Activated T-helper 1 cell treated with Interleukin-2 at 50 U/mL for 16 hours (primary cell): ENCODE data around the gene P2RX3.
"Not testable (repeated sequence)": the region's sequence is repeated elsewhere in the genome, so short reads cannot be mapped to it uniquely, and the experiment has no call there.

Source experiments
- DNase-seq: peaks from one replicate; pipeline ENCODE4 v3.0.0-alpha.2; 2020; ENCODE audit warnings: low read depth

P2RX3 gene

GRCh38 chr11:57399972-57400578 is 61.9 kb downstream of the P2RX3 start:
- no peak for DNase-seq

DNA sequence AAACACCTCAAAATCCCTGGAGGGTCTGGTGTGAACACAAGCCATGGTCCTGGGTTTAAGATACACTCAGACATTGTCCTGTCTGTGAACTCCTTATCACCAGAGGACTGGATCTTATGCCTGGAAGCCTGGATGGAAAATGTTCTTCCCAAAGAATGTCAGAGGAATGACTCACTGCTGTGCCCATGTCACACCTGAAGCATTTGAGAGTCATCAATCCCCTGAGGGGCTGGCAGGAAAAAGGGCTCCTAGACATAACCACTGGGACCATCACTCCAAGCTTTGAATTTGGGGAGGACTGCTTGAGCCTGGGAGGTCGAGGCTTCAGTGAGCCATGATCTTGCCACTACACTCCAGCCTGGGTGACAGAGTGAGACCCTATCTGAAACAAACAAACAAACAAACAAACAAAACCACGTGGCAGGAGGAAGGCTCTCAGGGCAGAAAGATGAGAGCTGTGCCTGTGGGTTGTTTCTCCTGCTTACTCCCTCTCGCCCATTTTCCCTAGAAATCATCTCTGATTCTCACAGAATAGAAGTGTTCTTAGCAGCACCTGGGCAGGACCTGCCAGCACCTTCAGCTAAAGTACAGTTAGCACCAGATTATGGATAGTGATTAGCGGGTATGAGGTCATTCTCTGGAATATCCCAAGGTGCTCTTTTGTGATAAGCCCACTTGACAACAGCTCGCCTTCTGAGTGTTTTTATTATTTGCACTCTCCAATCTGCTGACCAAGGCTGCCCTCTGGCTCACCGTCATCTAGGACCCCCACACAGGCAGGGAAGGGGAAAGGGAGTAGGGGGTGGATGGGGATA is 64.2 kb downstream of the P2RX3 start:
- DNase-seq: no peak

- DNase-seq: not testable (repeated sequence)
Measured at GRCh38 chr11:57403003-57403801, 65.0 kb downstream of the P2RX3 start.

DNA sequence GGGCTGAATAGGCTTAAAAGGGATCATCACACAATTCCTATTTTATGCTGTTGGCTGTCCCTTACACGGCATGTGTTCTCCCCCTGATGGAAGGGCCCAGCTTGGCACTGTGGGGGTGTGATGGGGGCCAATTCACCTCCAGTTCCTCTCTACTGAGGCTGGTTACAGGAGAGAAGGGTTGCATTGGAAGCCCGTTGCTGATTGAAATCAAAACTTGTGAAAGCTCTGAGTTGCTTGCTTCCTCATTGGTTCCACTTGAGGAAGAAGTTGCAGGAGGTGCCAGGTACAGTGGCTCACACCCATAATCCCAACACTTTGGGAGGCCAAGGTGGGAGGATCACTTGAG is 65.6 kb downstream of the P2RX3 start:
- no peak for DNase-seq

DNA sequence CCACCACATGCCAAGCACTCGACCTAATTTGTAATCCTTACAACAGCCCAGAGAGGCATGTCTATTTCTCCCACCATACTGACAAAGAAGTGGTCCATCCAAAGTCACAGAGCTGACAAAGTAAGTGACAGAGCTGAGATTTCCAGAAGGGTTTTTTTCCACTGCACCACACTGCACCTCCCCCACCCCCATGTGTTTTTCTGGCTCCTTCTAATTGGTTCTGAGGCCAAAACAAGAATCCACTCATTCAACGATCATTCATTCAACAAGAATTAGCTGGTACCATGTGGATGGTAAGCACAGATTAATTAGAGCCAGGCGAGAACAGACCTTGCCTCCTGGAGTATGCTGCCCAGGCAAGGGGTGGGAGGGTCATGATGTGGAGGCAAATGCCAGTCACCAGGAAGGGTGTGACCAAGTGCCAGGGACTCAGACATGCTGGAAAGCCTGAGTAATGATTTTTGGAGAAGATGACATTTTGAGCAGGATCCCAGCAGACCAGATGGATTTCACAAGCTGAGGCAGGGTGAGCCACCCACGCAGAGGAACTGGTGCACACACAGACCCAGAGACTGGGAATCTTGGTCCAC is 67.2 kb downstream of the P2RX3 start:
- no peak for DNase-seq

DNA sequence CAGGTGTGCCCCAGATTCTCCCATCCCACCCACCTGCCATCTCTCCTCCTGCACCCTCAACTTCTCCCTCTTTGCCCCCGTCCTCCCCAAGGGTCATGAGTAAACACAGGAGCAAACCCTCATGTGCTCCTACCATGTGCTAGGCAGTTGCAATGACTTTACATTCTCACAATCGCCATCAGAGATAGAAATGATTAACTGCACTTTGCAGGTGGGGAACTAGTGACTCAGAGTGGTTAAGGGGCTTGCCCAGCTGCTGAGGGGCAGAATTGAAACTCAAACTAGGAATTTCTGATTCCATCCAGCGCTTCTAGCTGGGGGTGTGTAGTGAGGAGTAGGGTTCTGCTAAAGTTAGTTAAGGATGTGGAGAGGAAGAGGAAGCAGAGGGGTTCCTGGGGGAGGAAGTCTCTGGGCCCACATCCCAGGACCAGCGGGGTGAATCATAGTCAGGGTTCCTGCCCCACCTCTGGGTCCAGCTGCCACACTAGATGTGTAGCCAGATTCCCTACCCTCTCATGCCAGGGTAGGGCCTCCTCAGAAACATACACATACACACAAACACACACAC is 68.3 kb downstream of the P2RX3 start:
- DNase-seq: no peak

DNA sequence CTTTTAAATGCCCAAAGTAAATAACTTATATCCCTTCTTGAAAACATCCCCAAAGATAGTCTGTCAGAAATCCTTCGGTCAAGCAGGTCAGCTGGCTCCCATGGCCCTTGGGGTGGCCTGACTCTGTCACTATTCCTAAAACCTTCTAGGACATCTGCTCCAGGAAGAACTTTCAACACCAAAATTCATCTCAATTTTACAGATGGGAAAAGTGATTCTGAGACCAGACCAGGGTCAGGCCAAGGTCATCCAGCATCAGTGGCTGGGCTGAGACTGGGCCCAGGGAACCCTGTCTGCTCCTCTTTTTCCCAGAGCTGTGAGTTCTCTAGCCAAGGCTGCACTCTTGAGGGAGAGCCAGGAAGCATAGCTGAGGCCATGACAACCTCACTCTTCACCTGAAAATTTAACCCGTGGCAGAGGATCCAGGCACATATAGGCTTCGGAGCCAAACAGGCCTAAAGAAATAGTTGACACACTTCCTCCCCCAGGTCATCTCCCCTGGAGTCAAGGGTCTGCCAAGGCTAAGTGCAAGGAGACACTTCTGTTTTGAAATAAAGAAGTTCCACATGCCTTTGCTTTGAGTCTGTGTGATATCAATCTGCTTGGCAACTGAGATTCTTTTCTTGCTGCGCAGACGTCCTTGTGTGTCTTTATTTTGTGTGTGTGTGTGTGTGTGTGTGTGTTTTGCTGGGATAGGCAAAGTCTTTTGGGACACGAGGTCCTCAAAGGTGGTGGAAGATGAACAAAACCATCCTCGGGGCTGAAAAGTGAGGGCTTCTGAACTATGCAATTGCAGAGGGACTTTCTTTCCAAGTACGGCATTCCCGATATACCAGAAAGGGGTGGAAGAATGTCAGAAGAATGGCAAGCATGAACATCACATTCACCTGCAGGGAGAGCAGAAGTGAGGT is 69.1 kb downstream of the P2RX3 start:
- DNase-seq: no peak

DNA sequence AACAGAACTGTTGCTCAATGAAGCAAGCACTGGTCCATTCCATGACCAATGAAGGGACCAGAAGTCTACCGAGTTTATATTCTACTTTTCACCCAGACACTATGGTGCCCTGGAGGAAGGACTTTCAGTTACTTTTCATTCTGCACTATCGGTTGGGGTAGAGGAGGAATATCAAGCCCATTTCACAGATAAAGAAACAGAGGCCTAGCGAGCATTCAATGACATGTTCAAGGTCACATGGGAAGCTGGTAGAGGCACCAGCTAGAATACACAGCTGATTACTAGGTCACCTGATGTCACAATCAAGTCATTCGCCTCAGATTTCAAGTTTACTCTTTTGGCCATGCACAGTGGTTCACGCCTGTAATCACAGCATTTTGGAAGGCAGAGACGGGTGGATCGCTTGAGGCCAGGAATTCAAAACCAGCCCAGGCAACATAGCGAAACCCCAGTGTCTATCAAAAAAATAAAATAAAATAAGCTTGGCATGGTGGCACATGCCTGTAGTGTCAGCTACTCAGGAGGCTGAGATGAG is 69.9 kb downstream of the P2RX3 start:
- DNase-seq: no peak

GRCh38 chr11:57408771-57409170 is 70.6 kb downstream of the P2RX3 start:
- DNase-seq: no peak

DNA sequence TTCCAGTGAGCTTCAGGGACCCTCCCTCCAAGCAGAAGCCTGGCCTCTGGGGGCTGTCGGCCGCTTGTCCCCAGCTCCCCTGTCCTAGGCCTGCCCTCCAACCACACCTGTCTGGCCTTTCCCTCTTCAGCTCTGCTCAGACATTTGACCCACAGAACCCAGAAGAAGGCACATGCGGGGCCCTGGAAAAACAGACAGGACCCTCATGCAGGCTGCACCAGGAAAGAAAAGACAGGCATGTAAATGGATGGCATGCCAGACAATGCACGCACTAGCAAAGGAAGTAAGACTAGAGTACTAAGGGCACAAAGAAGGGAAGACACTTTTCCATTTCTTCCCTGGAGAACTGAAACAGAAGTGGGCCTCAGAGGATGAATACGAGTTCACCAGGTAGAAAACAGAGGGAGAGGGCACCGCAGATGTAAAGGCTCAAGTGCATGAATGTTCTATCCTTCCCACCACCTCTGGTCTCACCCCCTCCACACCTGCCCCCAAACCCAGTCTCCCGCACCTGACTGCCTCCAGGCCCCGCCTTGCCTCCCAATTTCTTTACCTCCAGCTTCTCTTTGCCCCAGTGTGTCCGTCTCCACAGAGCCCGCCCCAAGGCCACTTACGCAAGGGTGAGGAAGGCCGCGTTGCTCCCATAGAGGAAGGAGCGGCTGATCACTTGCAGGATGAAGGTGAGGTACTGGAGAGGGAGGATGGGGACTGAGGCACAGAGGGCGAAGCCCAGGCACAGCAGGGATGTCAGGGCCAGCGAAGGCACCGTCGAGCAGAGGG is 71.4 kb downstream of the P2RX3 start:
- DNase-seq: no peak

GRCh38 chr11:57410287-57410686 is 72.1 kb downstream of the P2RX3 start:
- no peak for DNase-seq

- DNase-seq: no peak
Measured at GRCh38 chr11:57413681-57414080, 75.5 kb downstream of the P2RX3 start.

DNA sequence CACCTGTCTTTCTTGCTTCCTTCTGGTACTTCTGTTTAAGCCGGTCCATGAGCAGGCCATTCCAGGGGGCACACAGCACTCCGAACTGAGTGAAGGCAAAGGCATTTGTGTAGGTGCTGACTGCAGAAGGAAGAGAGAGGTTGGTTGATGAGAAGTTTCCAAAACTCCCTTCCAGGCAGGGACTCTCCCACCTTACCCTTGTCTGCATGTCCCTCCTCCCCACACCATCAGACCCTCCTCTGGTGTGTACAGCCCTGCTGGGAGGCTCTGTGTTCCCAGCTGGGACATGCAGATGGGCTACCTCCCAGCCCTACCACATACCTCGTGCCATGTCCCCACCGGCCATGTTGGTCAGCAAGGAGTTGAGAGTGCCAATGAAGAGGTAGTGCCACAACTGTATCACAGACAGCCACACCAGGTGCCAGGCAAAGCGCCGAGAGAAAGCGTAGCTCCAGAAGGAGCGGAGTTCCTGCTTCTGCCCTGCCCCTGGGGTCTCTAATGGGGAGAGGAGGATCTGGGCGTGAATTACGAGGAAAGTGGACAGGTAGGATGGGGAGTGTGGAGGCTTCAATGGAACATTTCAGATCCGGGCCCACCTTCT is 76.6 kb downstream of the P2RX3 start:
- no peak for DNase-seq

GRCh38 chr11:57416436-57416835 is 78.3 kb downstream of the P2RX3 start:
- DNase-seq: no peak

GRCh38 chr11:57417056-57417455 is 78.9 kb downstream of the P2RX3 start:
- no peak for DNase-seq

GRCh38 chr11:57418131-57418530 is 80.0 kb downstream of the P2RX3 start:
- DNase-seq: no peak

GRCh38 chr11:57419146-57419545 is 81.0 kb downstream of the P2RX3 start:
- DNase-seq: no peak

DNA sequence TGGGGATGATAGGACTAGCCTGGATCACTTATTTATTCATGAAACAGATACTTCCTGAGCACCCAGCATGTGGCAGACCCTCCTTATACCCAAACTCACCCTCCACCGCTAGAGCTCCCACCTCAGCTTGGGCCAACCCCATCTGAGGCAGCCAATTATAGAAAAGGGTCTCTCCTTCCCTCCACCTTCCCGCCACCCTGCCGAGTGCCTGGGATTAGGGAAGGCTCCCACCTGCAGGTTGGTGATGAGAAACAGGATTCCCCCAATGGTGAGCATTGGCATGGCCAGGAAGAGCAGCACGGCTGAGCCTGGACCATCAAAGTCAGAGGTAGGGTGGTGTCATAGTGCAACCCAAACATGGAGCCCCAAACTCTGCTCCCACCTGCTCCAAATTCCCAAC is 82.9 kb downstream of the P2RX3 start:
- DNase-seq: no peak

DNA sequence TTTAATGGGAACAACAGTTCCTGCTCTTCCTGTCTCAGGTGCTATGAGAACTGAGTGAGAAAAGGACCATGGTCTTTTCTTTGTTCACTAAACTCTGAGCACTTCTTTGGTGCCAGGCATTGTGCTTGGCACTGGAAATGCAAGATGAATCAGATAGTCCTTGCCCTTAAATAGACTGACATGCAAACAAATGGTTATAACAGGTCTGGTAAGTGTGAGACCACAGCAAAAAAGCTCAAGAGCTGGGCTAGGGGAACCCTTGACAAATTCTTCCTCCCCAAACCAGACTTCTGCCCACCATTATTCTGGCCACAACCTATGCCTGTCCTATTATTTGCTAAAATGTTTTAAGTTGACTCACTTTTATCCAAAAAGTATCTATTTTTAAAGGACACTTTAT is 83.7 kb downstream of the P2RX3 start:
- no peak for DNase-seq
